ENCODE data around the gene TOX2.

- no peak for TF ChIP-seq EZH2phosphoT487 (IDR thresholded peaks at IDR 0.05; ENCODE audit: borderline replicate concordance, low read depth, low read length)
- no peak for TF ChIP-seq CTCF (conservative IDR thresholded peaks at IDR 0.05; ENCODE audit: low read length)
These were observed 790 bp downstream of the TOX2 start for GRCh38 chr20:43915211-43916072.
